ENCODE data around the gene TAP2. TPM values are rescaled to one million over a fixed set of nuclear protein-coding genes. Genes with fewer than 3 reads are reported as not detected.

TAP2 gene
- total RNA-seq, 2 donors from 2014 or later, result 7.1 to 15.8 TPM

GRCh38 chr6:32830936-32831335, 7.6 kb downstream of the TAP2 start:
- no peaks in the 10 kb centered on the region for H3K9me3 ChIP-seq
- H3K27me3 ChIP-seq (replicated peaks; ENCODE audit: insufficient read depth), result no peaks in the 10 kb centered on the region
- intact Hi-C loops (cut with DNase I), result no loop called here
- no peak overlapping the region for H3K27ac ChIP-seq
- WGBS, result 55% methylated on average over 5 of the region's 5 CpGs
- TF ChIP-seq POLR2AphosphoS5 (IDR thresholded peaks at IDR 0.05) (no peak), CTCF (IDR thresholded peaks at IDR 0.05) (no peak), POLR2A (IDR thresholded peaks at IDR 0.05) (no peak)
- no peaks in the 10 kb centered on the region for H3K4me1 ChIP-seq (replicated peaks)
- DNase-seq (ENCODE audit: low spot score), result no peak
- H3K36me3 ChIP-seq, result no peaks in the 10 kb centered on the region
- H3K4me3 ChIP-seq, result no peak overlapping the region

- no peak for DNase-seq (ENCODE audit: low spot score)
- Histone ChIP-seq H3K4me3 (no peak overlapping the region), H3K27ac (no peak overlapping the region), H3K27me3 (replicated peaks; ENCODE audit: insufficient read depth) (no peaks in the 10 kb centered on the region), H3K9me3 (no peaks in the 10 kb centered on the region), H3K4me1 (replicated peaks) (no peaks in the 10 kb centered on the region), H3K36me3 (no peaks in the 10 kb centered on the region)
- WGBS, result 93% methylated on average over 5 of the region's 5 CpGs
- TF ChIP-seq POLR2A (IDR thresholded peaks at IDR 0.05), result no peak
- intact Hi-C loops (cut with DNase I), result no loop called here
Measured at GRCh38 chr6:32830017-32830416, 8.5 kb downstream of the TAP2 start.

- DNase-seq (ENCODE audit: low spot score), result no peak
- H3K4me3 ChIP-seq, result no peak overlapping the region
- H3K4me1 ChIP-seq (replicated peaks), result no peaks in the 10 kb centered on the region
- H3K27ac ChIP-seq, result no peak overlapping the region
- 65% methylated on average over 7 of the region's 7 CpGs for WGBS
- intact Hi-C loops (cut with DNase I), result loop anchor here (5.0 kb wide), 1 partner anchor 38 kb away; no protein-coding TSS in a partner anchor
- H3K36me3 ChIP-seq, result no peaks in the 10 kb centered on the region
- no peaks in the 10 kb centered on the region for H3K9me3 ChIP-seq
- TF ChIP-seq CTCF (IDR thresholded peaks at IDR 0.05) (no peak), POLR2A (IDR thresholded peaks at IDR 0.05) (no peak), POLR2AphosphoS5 (IDR thresholded peaks at IDR 0.05) (no peak)
- H3K27me3 ChIP-seq (replicated peaks; ENCODE audit: insufficient read depth), result no peaks in the 10 kb centered on the region
Measured at GRCh38 chr6:32829495-32829894, 9.0 kb downstream of the TAP2 start.

DNA sequence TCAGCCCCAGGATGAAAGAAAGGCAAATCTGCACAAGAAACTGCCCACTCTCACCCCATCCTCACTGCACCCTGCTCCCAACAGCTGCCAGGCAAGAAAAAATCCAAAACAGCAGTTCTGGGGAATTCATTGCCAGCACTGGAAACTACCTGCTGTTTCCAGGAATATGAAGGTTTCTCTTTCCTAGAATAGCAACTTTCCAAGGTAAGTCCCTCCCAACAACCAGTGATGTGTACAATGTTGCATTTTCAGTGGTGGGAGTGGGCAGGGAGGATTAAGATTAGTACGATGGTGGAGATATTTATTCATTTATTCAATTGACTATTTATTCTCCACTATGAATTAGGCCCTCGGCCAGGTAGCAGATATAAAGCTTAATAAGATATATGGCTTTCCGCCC, 11.5 kb downstream of the TAP2 start:
- H3K4me3 ChIP-seq, result no peak overlapping the region

GRCh38 chr6:32825966-32826365, 12.6 kb downstream of the TAP2 start:
- Histone ChIP-seq H3K4me1 (replicated peaks) (no peaks in the 10 kb centered on the region), H3K9me3 (no peaks in the 10 kb centered on the region), H3K4me3 (no peak overlapping the region), H3K27me3 (replicated peaks; ENCODE audit: insufficient read depth) (no peaks in the 10 kb centered on the region), H3K36me3 (no peaks in the 10 kb centered on the region), H3K27ac (no peak overlapping the region)
- no peak for DNase-seq (ENCODE audit: low spot score)
- TF ChIP-seq CTCF (IDR thresholded peaks at IDR 0.05) (peak in 3 of 4 experiments; percentile 18 to 47 (median 44)), POLR2A (IDR thresholded peaks at IDR 0.05) (no peak), POLR2AphosphoS5 (IDR thresholded peaks at IDR 0.05) (peak; percentile 48)
- intact Hi-C loops (cut with DNase I), result loop anchor here (5.0 kb wide), 1 partner anchor 41 kb away; no protein-coding TSS in a partner anchor
- 58% methylated on average over 2 of the region's 2 CpGs for WGBS

More for the DNA sequence above, 11.5 kb downstream of the TAP2 start:
- intact Hi-C loops (cut with DNase I), result loop anchor here (5.0 kb wide), 1 partner anchor 40 kb away; no protein-coding TSS in a partner anchor
- 75% methylated on average over 3 of the region's 3 CpGs for WGBS
- no peaks in the 10 kb centered on the region for H3K36me3 ChIP-seq
- H3K4me1 ChIP-seq (replicated peaks), result no peaks in the 10 kb centered on the region
- H3K27me3 ChIP-seq (replicated peaks; ENCODE audit: insufficient read depth), result no peaks in the 10 kb centered on the region
- no peak overlapping the region for H3K27ac ChIP-seq
- TF ChIP-seq CTCF (IDR thresholded peaks at IDR 0.05), result no peak
- TF ChIP-seq POLR2AphosphoS5 (IDR thresholded peaks at IDR 0.05), result no peak
- no peak for TF ChIP-seq POLR2A (IDR thresholded peaks at IDR 0.05)
- no peaks in the 10 kb centered on the region for H3K9me3 ChIP-seq
- DNase-seq (ENCODE audit: low spot score), result no peak

Data from prostate gland (tissue), 2 donors.